Neural progenitor cell (in vitro differentiated cells): ENCODE data around the gene SMOC2. TPM values are rescaled to one million over a fixed set of nuclear protein-coding genes. Genes with fewer than 3 reads are reported as not detected.
"Not testable (repeated sequence)": the region's sequence is repeated elsewhere in the genome, so short reads cannot be mapped to it uniquely, and the experiment has no call there.

ENCODE experiments used
- DNase-seq: peaks from one replicate; pipeline ENCODE4 v3.0.0-alpha.2; 2016; ENCODE audit warnings: low spot score
- H2AFZ ChIP-seq: fragments of 200-600 bp; sonication (generic); replicated peaks from 2 replicates; pipeline ENCODE4 v1.6.1; 2016; ENCODE audit warnings: antibody characterized with exemption
- H3F3A ChIP-seq: fragments of 200-600 bp; sonication (generic); 2 replicates; pipeline ENCODE4 v1.6.1; 2016; ENCODE audit warnings: antibody characterized with exemption, low read depth
- H3K27ac ChIP-seq: fragments of 200-600 bp; sonication (generic); 2 replicates; pipeline ENCODE4 v1.5.1; 2016; ENCODE audit warnings: mild to moderate bottlenecking
- H3K27me3 ChIP-seq: fragments of 200-600 bp; sonication (generic); 2 replicates; pipeline ENCODE4 v1.6.1; 2016; ENCODE audit warnings: mild to moderate bottlenecking, moderate library complexity
- H3K36me3 ChIP-seq: fragments of 200-600 bp; sonication (generic); 2 replicates; pipeline ENCODE4 v1.5.1; 2016
- H3K4me1 ChIP-seq: fragments of 200-600 bp; sonication (generic); 2 replicates; pipeline ENCODE4 v1.6.1; 2016; ENCODE audit warnings: mixed run types
- H3K4me2 ChIP-seq: fragments of 200-600 bp; sonication (generic); 2 replicates; pipeline ENCODE4 v1.6.1; 2016
- H3K4me3 ChIP-seq: fragments of 200-600 bp; sonication (generic); 2 replicates; pipeline ENCODE4 v1.5.1; 2016
- H3K79me2 ChIP-seq: fragments of 200-600 bp; sonication (generic); 2 replicates; pipeline ENCODE4 v1.6.1; 2016; ENCODE audit warnings: low read depth
- H3K9ac ChIP-seq: fragments of 200-600 bp; sonication (generic); 2 replicates; pipeline ENCODE4 v1.6.1; 2016
- H3K9me3 ChIP-seq: fragments of 200-600 bp; sonication (generic); 2 replicates; pipeline ENCODE4 v1.5.1; 2016; ENCODE audit warnings: low read depth
- H4K20me1 ChIP-seq: fragments of 200-600 bp; sonication (generic); 2 replicates; pipeline ENCODE4 v1.6.1; 2016; ENCODE audit warnings: low read depth
- H3K27ac Mint-ChIP-seq: 3 replicates; pipeline ENCODE4 v1.8.0; 2021; ENCODE audit warnings: mixed read lengths
- H3K27me3 Mint-ChIP-seq: 2 replicates; pipeline ENCODE4 v1.8.0; 2022; ENCODE audit warnings: low read depth, mild to moderate bottlenecking, inconsistent platforms, moderate library complexity, mixed read lengths; ENCODE audit not compliant: insufficient read depth
- H3K36me3 Mint-ChIP-seq: 3 replicates; pipeline ENCODE4 v1.8.0; 2021; ENCODE audit warnings: mixed read lengths
- H3K4me1 Mint-ChIP-seq: 3 replicates; pipeline ENCODE4 v1.8.0; 2021; ENCODE audit warnings: mixed read lengths
- H3K4me3 Mint-ChIP-seq: 3 replicates; pipeline ENCODE4 v1.8.0; 2021; ENCODE audit warnings: mild to moderate bottlenecking, moderate library complexity, mixed read lengths
- H3K9me3 Mint-ChIP-seq: 3 replicates; pipeline ENCODE4 v1.8.0; 2020; ENCODE audit warnings: mixed read lengths
- CTCF ChIP-seq: fragments of 200-600 bp; sonication (generic); IDR thresholded peaks from 2 replicates; pipeline ENCODE4 v1.5.1; 2017; ENCODE audit warnings: antibody characterized with exemption, mild to moderate bottlenecking
- EZH2 ChIP-seq: fragments of 200-600 bp; sonication (generic); IDR thresholded peaks from 2 replicates; pipeline ENCODE4 v1.6.1; 2017; ENCODE audit warnings: antibody characterized with exemption, mild to moderate bottlenecking, moderate library complexity
- EZH2phosphoT487 ChIP-seq: fragments of 200-600 bp; sonication (generic); IDR thresholded peaks from 2 replicates; pipeline ENCODE4 v1.6.1; 2017; ENCODE audit warnings: antibody characterized with exemption
- total RNA-seq: library from RNA; depleted of rRNA; stranded (reverse); fragments of >200 nt; gene quantifications from 2 replicates; pipeline ENCODE4 v1.2.3, GENCODE V29; 2015; ENCODE audit warnings: low replicate concordance

Gene SMOC2
- total RNA-seq, 1 donor from 2014 or later, result 0.75 TPM

- Mint-ChIP-seq H3K27ac (no peak overlapping the region), H3K4me1 (peaks cover 22% of the 10 kb centered on the region), H3K9me3 (no peaks in the 10 kb centered on the region), H3K36me3 (no peaks in the 10 kb centered on the region), H3K27me3 (peaks cover 10% of the 10 kb centered on the region), H3K4me3 (no peak overlapping the region)
- H3K4me3 ChIP-seq, result no peak overlapping the region
- H3K27me3 ChIP-seq, result no peaks in the 10 kb centered on the region
- TF ChIP-seq EZH2, result no peak
- TF ChIP-seq EZH2phosphoT487, result no peak
- TF ChIP-seq CTCF, result no peak
- peak overlapping the region; percentile 94 for H2AFZ ChIP-seq
- H3K4me1 ChIP-seq, result peaks cover 43% of the 10 kb centered on the region
- DNase-seq, result peak; percentile 36
- H3K9me3 ChIP-seq, result no peaks in the 10 kb centered on the region
- H3K9ac ChIP-seq, result no peak overlapping the region
- no peaks in the 10 kb centered on the region for H4K20me1 ChIP-seq
- H3K4me2 ChIP-seq, result peak overlapping the region; percentile 28
- H3K36me3 ChIP-seq, result no peaks in the 10 kb centered on the region
- H3K27ac ChIP-seq, result peak overlapping the region; percentile 68
- H3F3A ChIP-seq, result peaks cover 18% of the 10 kb centered on the region
- no peaks in the 10 kb centered on the region for H3K79me2 ChIP-seq
Observed at GRCh38 chr6:168537540-168537884, 96.5 kb downstream of the SMOC2 start.

DNA sequence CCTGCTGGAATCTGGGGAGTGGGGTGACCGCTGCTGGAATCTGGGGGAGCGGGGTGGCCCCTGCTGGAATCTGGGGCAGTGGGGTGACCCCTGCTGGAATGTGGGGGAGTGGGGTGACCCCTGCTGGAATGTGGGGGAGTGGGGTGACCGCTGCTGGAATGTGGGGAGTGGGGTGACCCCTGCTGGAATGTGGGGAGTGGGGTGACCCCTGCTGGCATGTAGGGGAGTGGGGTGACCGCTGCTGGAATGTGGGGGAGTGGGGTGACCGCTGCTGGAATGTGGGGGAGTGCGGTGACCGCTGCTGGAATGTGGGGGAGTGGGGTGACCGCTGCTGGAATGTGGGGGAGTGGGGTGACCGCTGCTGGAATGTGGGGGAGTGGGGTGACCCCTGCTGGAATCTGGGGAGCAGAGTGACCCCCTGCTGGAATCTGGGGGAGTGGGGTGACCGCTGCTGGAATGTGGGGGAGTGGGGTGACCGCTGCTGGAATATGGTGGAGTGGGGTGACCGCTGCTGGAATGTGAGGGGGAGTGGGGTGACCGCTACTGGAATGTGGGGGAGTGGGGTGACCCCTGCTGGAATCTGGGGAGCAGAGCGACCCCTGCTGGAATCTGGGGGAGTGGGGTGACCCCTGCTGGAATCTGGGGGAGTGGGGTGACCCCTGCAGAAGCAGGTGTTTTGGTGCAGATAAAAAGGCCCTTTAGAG, 97.4 kb downstream of the SMOC2 start:
- H3K4me1 Mint-ChIP-seq, result peaks cover 22% of the 10 kb centered on the region
- H3K9me3 ChIP-seq, result not testable (repeated sequence)

GRCh38 chr6:168538892-168539811, 98.2 kb downstream of the SMOC2 start:
- Histone ChIP-seq H3K9me3 (no peaks in the 10 kb centered on the region), H3F3A (peaks cover 18% of the 10 kb centered on the region), H3K4me3 (no peak overlapping the region), H4K20me1 (no peaks in the 10 kb centered on the region), H2AFZ (no peak overlapping the region), H3K27me3 (no peaks in the 10 kb centered on the region), H3K27ac (no peak overlapping the region), H3K4me2 (no peak overlapping the region), H3K9ac (no peak overlapping the region), H3K79me2 (no peaks in the 10 kb centered on the region), H3K36me3 (no peaks in the 10 kb centered on the region), H3K4me1 (peaks cover 35% of the 10 kb centered on the region)
- H3K36me3 Mint-ChIP-seq, result no peaks in the 10 kb centered on the region
- H3K9me3 Mint-ChIP-seq, result no peaks in the 10 kb centered on the region
- H3K27me3 Mint-ChIP-seq, result peaks cover 10% of the 10 kb centered on the region
- H3K4me3 Mint-ChIP-seq, result no peak overlapping the region
- H3K27ac Mint-ChIP-seq, result no peak overlapping the region
- DNase-seq, result no peak
- H3K4me1 Mint-ChIP-seq, result peaks cover 22% of the 10 kb centered on the region
- no peak for TF ChIP-seq EZH2
- TF ChIP-seq EZH2phosphoT487, result no peak
- TF ChIP-seq CTCF, result no peak

More for the DNA sequence above, 97.4 kb downstream of the SMOC2 start:
- H3K4me3 ChIP-seq, H4K20me1 ChIP-seq, H3K9ac ChIP-seq, H3K79me2 ChIP-seq, H3K4me2 ChIP-seq, H3K36me3 ChIP-seq, H3K9me3 Mint-ChIP-seq, H3K27ac ChIP-seq, H3K27ac Mint-ChIP-seq, H3K27me3 ChIP-seq, H2AFZ ChIP-seq, H3K36me3 Mint-ChIP-seq, DNase-seq, H3K4me3 Mint-ChIP-seq, H3K27me3 Mint-ChIP-seq: not testable (repeated sequence)
- H3F3A ChIP-seq, result peaks cover 18% of the 10 kb centered on the region
- H3K4me1 ChIP-seq, result peaks cover 43% of the 10 kb centered on the region
